Measurements from ENCODE around the gene GABBR2.

Gene GABBR2

GRCh38 chr9:98415782-98416181 is 293.0 kb downstream of the GABBR2 start:
- in situ Hi-C loops (cut with HindIII; ENCODE audit: low pct_unique_long_range_greater_than_20kb, low sequenced_read_pairs), result no loop called here
- no peak for DNase-seq (ENCODE audit: low read depth in 1 of 2, low spot score in 1 of 2)
- no peak for TF ChIP-seq JUND (IDR thresholded peaks at IDR 0.05; ENCODE audit: low read depth)

GRCh38 chr9:98413084-98413483 is 295.7 kb downstream of the GABBR2 start:
- in situ Hi-C loops (cut with HindIII; ENCODE audit: low pct_unique_long_range_greater_than_20kb, low sequenced_read_pairs), result no loop called here
- no peak for DNase-seq (ENCODE audit: low read depth in 1 of 2, low spot score in 1 of 2)
- no peak for TF ChIP-seq JUND (IDR thresholded peaks at IDR 0.05; ENCODE audit: low read depth)

GRCh38 chr9:98412101-98412842 is 296.5 kb downstream of the GABBR2 start:
- DNase-seq (ENCODE audit: low read depth in 1 of 2, low spot score in 1 of 2), result no peak
- in situ Hi-C loops (cut with HindIII; ENCODE audit: low pct_unique_long_range_greater_than_20kb, low sequenced_read_pairs), result no loop called here
- no peak for TF ChIP-seq JUND (IDR thresholded peaks at IDR 0.05; ENCODE audit: low read depth)

- in situ Hi-C loops (cut with HindIII; ENCODE audit: low pct_unique_long_range_greater_than_20kb, low sequenced_read_pairs), result no loop called here
- no peak for TF ChIP-seq JUND (IDR thresholded peaks at IDR 0.05; ENCODE audit: low read depth)
- peak in 1 of 2 experiments; percentile 2 for DNase-seq (ENCODE audit: low read depth in 1 of 2, low spot score in 1 of 2)
Measured at GRCh38 chr9:98410185-98410697, 298.5 kb downstream of the GABBR2 start.

DNA sequence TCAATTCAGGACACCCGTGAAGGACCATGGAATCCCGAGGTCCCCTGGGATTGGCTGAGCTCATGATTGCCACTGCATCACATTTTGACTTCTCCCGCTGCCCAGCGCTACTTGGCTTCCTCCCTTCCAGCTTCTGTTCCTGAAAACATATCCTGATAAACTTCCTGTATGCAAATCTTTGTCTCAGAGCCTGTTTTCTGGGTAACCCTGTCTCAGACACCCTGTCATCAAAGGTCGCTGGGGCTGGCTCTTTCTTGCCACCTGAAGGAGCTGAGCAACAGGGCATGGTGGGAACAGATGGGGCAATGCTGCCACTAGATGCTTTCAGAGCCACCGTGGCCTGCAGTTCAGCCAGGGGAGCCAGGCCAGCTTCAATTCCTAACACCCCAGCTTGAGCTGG is 299.0 kb downstream of the GABBR2 start:
- no peak for DNase-seq (ENCODE audit: low read depth in 1 of 2, low spot score in 1 of 2)
- in situ Hi-C loops (cut with HindIII; ENCODE audit: low pct_unique_long_range_greater_than_20kb, low sequenced_read_pairs), result no loop called here
- TF ChIP-seq JUND (IDR thresholded peaks at IDR 0.05; ENCODE audit: low read depth), result no peak

DNA sequence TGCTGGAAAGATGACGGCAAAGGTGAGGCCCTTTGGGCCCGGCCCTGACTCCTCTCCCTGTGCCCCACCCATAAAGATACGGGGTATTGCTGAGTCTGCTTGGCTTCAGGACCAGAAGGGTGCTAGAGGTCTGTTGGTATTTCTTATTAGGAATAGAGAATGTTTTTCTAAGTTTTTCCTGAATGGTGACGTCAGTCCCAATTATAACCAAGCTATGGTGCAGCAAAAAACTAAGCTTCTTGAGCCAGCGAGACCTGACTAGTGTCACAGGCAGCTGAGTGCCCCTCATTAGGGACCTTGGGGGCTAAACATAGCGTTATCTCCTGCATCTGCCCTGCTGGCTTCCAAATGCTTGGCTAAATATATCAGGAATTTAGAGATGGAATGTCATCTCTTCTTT is 302.3 kb downstream of the GABBR2 start:
- no peak for DNase-seq (ENCODE audit: low read depth in 1 of 2, low spot score in 1 of 2)
- no peak for TF ChIP-seq JUND (IDR thresholded peaks at IDR 0.05; ENCODE audit: low read depth)
- in situ Hi-C loops (cut with HindIII; ENCODE audit: low pct_unique_long_range_greater_than_20kb, low sequenced_read_pairs), result no loop called here

DNA sequence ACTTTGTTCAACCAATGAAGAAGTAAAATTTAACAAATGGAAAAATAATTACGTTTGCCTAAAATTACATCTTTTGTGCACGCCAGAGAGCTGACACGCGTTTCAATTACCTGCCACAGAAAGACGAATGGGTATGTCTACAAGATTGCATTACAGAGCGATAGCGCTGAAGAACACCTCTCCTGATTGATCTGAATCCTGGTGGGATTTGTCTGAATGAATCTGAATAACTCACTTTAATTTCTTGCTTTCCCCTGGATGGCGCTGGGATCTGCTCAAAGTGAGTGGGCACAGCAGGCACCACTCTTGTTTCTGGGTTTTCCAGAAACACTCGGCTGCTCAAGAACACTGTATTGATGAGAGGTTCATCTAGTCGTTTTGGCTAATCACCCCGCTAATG is 304.5 kb downstream of the GABBR2 start:
- in situ Hi-C loops (cut with HindIII; ENCODE audit: low pct_unique_long_range_greater_than_20kb, low sequenced_read_pairs), result no loop called here
- TF ChIP-seq JUND (IDR thresholded peaks at IDR 0.05; ENCODE audit: low read depth), result no peak
- DNase-seq (ENCODE audit: low read depth in 1 of 2, low spot score in 1 of 2), result no peak

DNA sequence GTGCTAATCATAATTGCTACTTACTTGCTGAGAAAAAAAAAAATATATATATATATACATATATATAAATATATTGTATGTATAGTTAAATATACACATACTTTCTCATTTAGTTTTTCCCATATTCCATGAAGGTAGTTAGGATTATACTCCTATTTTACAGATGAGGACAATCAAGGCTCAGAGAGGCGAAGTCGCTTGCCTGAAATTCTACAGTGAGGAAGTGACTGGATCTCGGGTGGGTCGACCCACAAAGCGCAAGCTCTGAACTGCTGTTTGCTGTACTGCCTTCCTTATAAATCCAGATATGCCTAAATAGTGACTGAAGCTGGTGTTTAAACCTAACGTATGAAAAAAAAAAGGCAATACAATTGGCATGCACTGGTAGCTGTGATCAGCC is 305.0 kb downstream of the GABBR2 start:
- TF ChIP-seq JUND (IDR thresholded peaks at IDR 0.05; ENCODE audit: low read depth), result no peak
- in situ Hi-C loops (cut with HindIII; ENCODE audit: low pct_unique_long_range_greater_than_20kb, low sequenced_read_pairs), result no loop called here
- no peak for DNase-seq (ENCODE audit: low read depth in 1 of 2, low spot score in 1 of 2)

- in situ Hi-C loops (cut with HindIII; ENCODE audit: low pct_unique_long_range_greater_than_20kb, low sequenced_read_pairs), result no loop called here
- no peak for TF ChIP-seq JUND (IDR thresholded peaks at IDR 0.05; ENCODE audit: low read depth)
- no peak for DNase-seq (ENCODE audit: low read depth in 1 of 2, low spot score in 1 of 2)
Measured at GRCh38 chr9:98402019-98402840, 306.5 kb downstream of the GABBR2 start.

- in situ Hi-C loops (cut with HindIII; ENCODE audit: low pct_unique_long_range_greater_than_20kb, low sequenced_read_pairs), result no loop called here
- no peak for DNase-seq (ENCODE audit: low read depth in 1 of 2, low spot score in 1 of 2)
- no peak for TF ChIP-seq JUND (IDR thresholded peaks at IDR 0.05; ENCODE audit: low read depth)
Measured at GRCh38 chr9:98401140-98402018, 307.4 kb downstream of the GABBR2 start.

- in situ Hi-C loops (cut with HindIII; ENCODE audit: low pct_unique_long_range_greater_than_20kb, low sequenced_read_pairs), result no loop called here
- TF ChIP-seq JUND (IDR thresholded peaks at IDR 0.05; ENCODE audit: low read depth), result no peak
- no peak for DNase-seq (ENCODE audit: low read depth in 1 of 2, low spot score in 1 of 2)
Measured at GRCh38 chr9:98399950-98400683, 308.6 kb downstream of the GABBR2 start.

- no peak for DNase-seq (ENCODE audit: low read depth in 1 of 2, low spot score in 1 of 2)
- in situ Hi-C loops (cut with HindIII; ENCODE audit: low pct_unique_long_range_greater_than_20kb, low sequenced_read_pairs), result no loop called here
Measured at GRCh38 chr9:98396656-98397055, 312.1 kb downstream of the GABBR2 start.

More at GRCh38 chr9:98396656-98397055, 312.1 kb downstream of the GABBR2 start:
- TF ChIP-seq JUND (IDR thresholded peaks at IDR 0.05; ENCODE audit: low read depth), result no peak

Measured in T47D (cell line).